GM12891 (cell line): ENCODE measurements around the gene GPS1.

Source experiments
- PAX5 ChIP-seq: IDR thresholded peaks from 2 replicates; pipeline ENCODE4 v1.6.1; 2011; ENCODE audit warnings: low read length, moderate library complexity, mild to moderate bottlenecking; ENCODE audit not compliant: insufficient read depth, severe bottlenecking
- POLR2A ChIP-seq: IDR thresholded peaks from 2 replicates; pipeline ENCODE4 v1.6.1; 2011; ENCODE audit warnings: low read depth, low read length, control low read depth
- POLR2AphosphoS5 ChIP-seq: IDR thresholded peaks from 2 replicates; pipeline ENCODE4 v1.6.1; 2011; ENCODE audit warnings: low read depth, low read length, control low read depth
- SPI1 ChIP-seq: IDR thresholded peaks from 2 replicates; pipeline ENCODE4 v1.6.1; 2011; ENCODE audit warnings: low read depth, low read length, control low read depth
- TAF1 ChIP-seq: IDR thresholded peaks from 2 replicates; pipeline ENCODE4 v1.6.1; 2011; ENCODE audit warnings: low read depth, low read length, control low read depth

- TF ChIP-seq POLR2A (no peak), SPI1 (no peak), POLR2AphosphoS5 (no peak), TAF1 (no peak), PAX5 (no peak)
Measured at GRCh38 chr17:82049106-82049505, 2.6 kb upstream of the GPS1 start.
